WTC11 (cell line): ENCODE results near the gene SETD7. TPM values are rescaled to one million over a fixed set of nuclear protein-coding genes. Genes with fewer than 3 reads are reported as not detected.
A peak's percentile ranks its signal among the peaks of the same experiment; 100 is the strongest.

Experiments
- ATAC-seq: fragments of 200-7000 bp; cut with Tn5 transposase; 2 replicates; pipeline ENCODE4 v1.10.0; 2021; ENCODE audit warnings: mild to moderate bottlenecking, moderate library complexity
- CTCF ChIA-PET: fragments of 300-600 bp; sonication (Branson Sonifier 250); formaldehyde crosslinking; loops from one replicate; lab custom pipeline; 2021; ENCODE audit warnings: antibody characterized with exemption; lab: Charles Lee
- POLR2A ChIA-PET: fragments of 350-600 bp; sonication (Branson Sonifier 250); formaldehyde crosslinking; loops from one replicate; lab custom pipeline; 2021; ENCODE audit warnings: antibody characterized with exemption; lab: Charles Lee
- DNase-seq: peaks from one replicate; pipeline ENCODE4 v3.0.0; 2021; ENCODE audit warnings: low spot score
- H3K27ac Mint-ChIP-seq: 2 replicates; pipeline ENCODE4 v1.8.0; 2021; ENCODE audit warnings: mixed read lengths
- H3K27me3 Mint-ChIP-seq: 2 replicates; pipeline ENCODE4 v1.8.0; 2021; ENCODE audit warnings: low read depth, mild to moderate bottlenecking, moderate library complexity, mixed read lengths
- H3K36me3 Mint-ChIP-seq: 2 replicates; pipeline ENCODE4 v1.8.0; 2021; ENCODE audit warnings: mixed read lengths
- H3K4me1 Mint-ChIP-seq: 2 replicates; pipeline ENCODE4 v1.8.0; 2022; ENCODE audit warnings: mixed read lengths
- H3K4me3 Mint-ChIP-seq: 2 replicates; pipeline ENCODE4 v1.8.0; 2021; ENCODE audit warnings: mild to moderate bottlenecking, moderate library complexity, mixed read lengths
- H3K9me3 Mint-ChIP-seq: 2 replicates; pipeline ENCODE4 v1.8.0; 2021; ENCODE audit warnings: mixed read lengths
- ATF1 ChIP-seq: sonication (generic); formaldehyde crosslinking; IDR thresholded peaks from 2 replicates; pipeline ENCODE4 v1.8.1; 2023; ENCODE audit warnings: mild to moderate bottlenecking, moderate library complexity, missing genetic modification reagents
- ATF3 ChIP-seq: sonication (generic); formaldehyde crosslinking; conservative IDR thresholded peaks from 2 replicates; pipeline ENCODE4 v1.8.1; 2022; ENCODE audit warnings: mild to moderate bottlenecking, missing genetic modification reagents
- ATF6 ChIP-seq: sonication (generic); formaldehyde crosslinking; IDR thresholded peaks from 2 replicates; pipeline ENCODE4 v1.8.1; 2023; ENCODE audit warnings: mild to moderate bottlenecking, missing genetic modification reagents
- CTCF ChIP-seq: fragments of 200-600 bp; IDR thresholded peaks from 2 replicates; pipeline ENCODE4 v1.8.0; 2022; ENCODE audit warnings: antibody characterized with exemption
- E2F4 ChIP-seq: sonication (generic); formaldehyde crosslinking; IDR thresholded peaks from 2 replicates; pipeline ENCODE4 v1.8.1; 2022; ENCODE audit warnings: low read depth, mild to moderate bottlenecking, moderate library complexity, missing genetic modification reagents, borderline replicate concordance
- ESRRA ChIP-seq: sonication (generic); formaldehyde crosslinking; IDR thresholded peaks from 2 replicates; pipeline ENCODE4 v1.8.1; 2022; ENCODE audit warnings: mild to moderate bottlenecking, missing genetic modification reagents, borderline replicate concordance
- FOXK1 ChIP-seq: sonication (generic); formaldehyde crosslinking; IDR thresholded peaks from 2 replicates; pipeline ENCODE4 v1.8.0; 2022; ENCODE audit warnings: mild to moderate bottlenecking, moderate library complexity, missing genetic modification reagents
- GABPB1 ChIP-seq: sonication (generic); formaldehyde crosslinking; IDR thresholded peaks from 2 replicates; pipeline ENCODE4 v1.8.1; 2023; ENCODE audit warnings: mild to moderate bottlenecking, missing genetic modification reagents
- GTF2I ChIP-seq: fragments of 250-450 bp; sonication (Bioruptor Pico); conservative IDR thresholded peaks from 2 replicates; pipeline ENCODE4 v1.4.0; 2021; ENCODE audit warnings: mild to moderate bottlenecking
- HMGXB4 ChIP-seq: sonication (generic); formaldehyde crosslinking; IDR thresholded peaks from 2 replicates; pipeline ENCODE4 v1.8.1; 2023; ENCODE audit warnings: mild to moderate bottlenecking, moderate library complexity, missing genetic modification reagents
- IRF1 ChIP-seq: sonication (generic); formaldehyde crosslinking; IDR thresholded peaks from 2 replicates; pipeline ENCODE4 v1.8.0; 2023; ENCODE audit warnings: missing genetic modification reagents
- MAX ChIP-seq: sonication (generic); formaldehyde crosslinking; IDR thresholded peaks from 2 replicates; pipeline ENCODE4 v1.8.0; 2022; ENCODE audit warnings: mild to moderate bottlenecking, missing genetic modification reagents
- MXD4 ChIP-seq: fragments of 250-450 bp; sonication (Bioruptor Pico); IDR thresholded peaks from 2 replicates; pipeline ENCODE4 v1.8.0; 2021; ENCODE audit warnings: mild to moderate bottlenecking, moderate library complexity, borderline replicate concordance
- NFYB ChIP-seq: sonication (generic); formaldehyde crosslinking; conservative IDR thresholded peaks from 2 replicates; pipeline ENCODE4 v1.8.0; 2022; ENCODE audit warnings: low read depth, missing genetic modification reagents
- OVOL2 ChIP-seq: fragments of 250-450 bp; sonication (Bioruptor Pico); IDR thresholded peaks from 2 replicates; pipeline ENCODE4 v1.9.0; 2021; ENCODE audit warnings: mild to moderate bottlenecking, borderline replicate concordance
- RELA ChIP-seq: sonication (generic); formaldehyde crosslinking; IDR thresholded peaks from 2 replicates; pipeline ENCODE4 v1.8.1; 2022; ENCODE audit warnings: missing genetic modification reagents, mild to moderate bottlenecking, borderline replicate concordance
- SP1 ChIP-seq: sonication (generic); formaldehyde crosslinking; conservative IDR thresholded peaks from 2 replicates; pipeline ENCODE4 v1.8.1; 2022; ENCODE audit warnings: missing genetic modification reagents
- total RNA-seq: library from RNA; stranded (reverse); gene quantifications from 3 replicates; pipeline ENCODE4 v1.2.3, GENCODE V29; 2021

Gene SETD7
- total RNA-seq, 1 experiment from 2014 or later = 5.6 TPM

- TF ChIP-seq ATF1 (CRISPR knock-in tag) (no peak), SP1 (CRISPR knock-in tag) (no peak), ESRRA (no peak), RELA (no peak), ATF6 (no peak), GTF2I (no peak), MXD4 (CRISPR knock-in tag) (no peak), HMGXB4 (CRISPR knock-in tag) (no peak), GABPB1 (CRISPR knock-in tag) (no peak)
These were observed 22.5 kb downstream of the SETD7 start (continued) for GRCh38 chr4:139533511-139533910.

- ChIA-PET POLR2A (no interaction called here), CTCF (interaction anchor here (0.6 to 1.0 kb wide), 4 partner anchors 10 to 321 kb away, joined by 3 to 4 read pairs (median 4); no protein-coding TSS in a partner anchor)
- no peaks in the 10 kb centered on the region for H3K27me3 Mint-ChIP-seq
- no peaks in the 10 kb centered on the region for H3K9me3 Mint-ChIP-seq
- DNase-seq (no peak), ATAC-seq (no peak)
- peak overlapping the region; percentile 42; the same call in 1 of the 2 replicates for H3K27ac Mint-ChIP-seq
- H3K4me3 Mint-ChIP-seq = no peak overlapping the region
- H3K36me3 Mint-ChIP-seq = peaks cover 3% of the 10 kb centered on the region; the same call in 1 of the 2 replicates
- no peaks in the 10 kb centered on the region for H3K4me1 Mint-ChIP-seq
- TF ChIP-seq NFYB (no peak), ATF3 (no peak), E2F4 (CRISPR knock-in tag) (no peak), MAX (CRISPR knock-in tag) (no peak), IRF1 (CRISPR knock-in tag) (no peak), FOXK1 (CRISPR knock-in tag) (no peak)
These were observed 23.1 kb downstream of the SETD7 start for GRCh38 chr4:139532947-139533346.

- DNase-seq (peak; percentile 76), ATAC-seq (peak; percentile 98)
- Mint-ChIP-seq H3K27me3 (no peaks in the 10 kb centered on the region), H3K4me1 (no peaks in the 10 kb centered on the region), H3K9me3 (no peaks in the 10 kb centered on the region), H3K27ac (no peak overlapping the region), H3K36me3 (peaks cover 3% of the 10 kb centered on the region; the same call in 1 of the 2 replicates), H3K4me3 (no peak overlapping the region)
- TF ChIP-seq CTCF (peak; percentile 41; the same call in 1 of the 2 replicates), OVOL2 (CRISPR knock-in tag) (no peak)
- CTCF ChIA-PET = interaction anchor here (0.9 to 4.3 kb wide), 4 partner anchors 21 to 48 kb away, joined by 3 to 21 read pairs (median 4); no protein-coding TSS in a partner anchor
- POLR2A ChIA-PET = no interaction called here
These were observed 25.1 kb downstream of the SETD7 start for GRCh38 chr4:139530833-139531427.
